Endothelial cell (in vitro differentiated cells): ENCODE measurements around the gene DGUOK. TPM values are rescaled to one million over a fixed set of nuclear protein-coding genes. Genes with fewer than 3 reads are reported as not detected.

Experiments used
- DNase-seq: peaks from one replicate; pipeline ENCODE4 v3.0.0; 2021; ENCODE audit warnings: low spot score
- H3K27ac Mint-ChIP-seq: one replicate; pipeline ENCODE4 v1.8.0; 2021; ENCODE audit warnings: mixed read lengths, inconsistent platforms; ENCODE audit not compliant: unreplicated experiment
- H3K27me3 Mint-ChIP-seq: one replicate; pipeline ENCODE4 v1.8.0; 2021; ENCODE audit warnings: mild to moderate bottlenecking, moderate library complexity, mixed read lengths, inconsistent platforms; ENCODE audit not compliant: unreplicated experiment
- H3K36me3 Mint-ChIP-seq: one replicate; pipeline ENCODE4 v1.8.0; 2021; ENCODE audit warnings: mild to moderate bottlenecking, low read depth, mixed read lengths, inconsistent platforms; ENCODE audit not compliant: unreplicated experiment
- H3K4me1 Mint-ChIP-seq: one replicate; pipeline ENCODE4 v1.8.0; 2021; ENCODE audit warnings: mild to moderate bottlenecking, mixed read lengths, inconsistent platforms; ENCODE audit not compliant: unreplicated experiment
- H3K4me3 Mint-ChIP-seq: one replicate; pipeline ENCODE4 v1.8.0; 2021; ENCODE audit warnings: mild to moderate bottlenecking, mixed read lengths, inconsistent platforms; ENCODE audit not compliant: unreplicated experiment
- H3K9me3 Mint-ChIP-seq: one replicate; pipeline ENCODE4 v1.8.0; 2021; ENCODE audit warnings: mixed read lengths, inconsistent platforms; ENCODE audit not compliant: unreplicated experiment
- total RNA-seq: library from RNA; stranded (reverse); fragmentation: NEBNext Ultra II Directional; extraction: Animal tissue kit (Norgen Biotek cat#: 25700); gene quantifications from one replicate; pipeline ENCODE4 v1.2.1, GENCODE V29; 2021; ENCODE audit not compliant: unreplicated experiment
- TF ChIP-seq, protein P1 (sequence below): fragments of 200-600 bp; sonication (generic); IDR thresholded peaks from one replicate; pipeline ENCODE4 v1.5.0; 2021; ENCODE audit warnings: antibody characterized with exemption; ENCODE audit not compliant: unreplicated experiment

Gene DGUOK
- total RNA-seq, 1 donor from 2014 or later = 68.3 TPM

DNA sequence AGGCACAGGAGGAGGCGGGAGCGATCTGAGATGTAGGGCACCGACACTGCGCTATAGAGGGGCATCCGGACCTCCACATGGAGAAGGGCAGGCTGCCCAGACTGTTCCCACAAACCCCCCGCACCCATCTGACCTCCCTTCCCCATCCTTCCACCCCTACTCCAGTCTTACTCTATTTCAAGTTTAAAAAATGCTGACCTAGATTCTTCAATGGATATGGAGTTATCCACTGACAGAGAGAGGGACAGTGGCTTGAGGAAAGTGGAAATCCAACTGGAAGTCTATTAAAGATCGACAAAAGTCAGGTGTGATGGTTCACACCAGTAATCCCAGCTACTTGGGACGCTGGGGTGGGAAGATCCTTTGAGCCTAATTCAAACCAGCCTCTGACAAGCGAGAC is 5.1 kb upstream of the DGUOK start:
- Mint-ChIP-seq H3K36me3 (peaks cover 4% of the 10 kb centered on the region), H3K27ac (no peak overlapping the region), H3K4me3 (no peak overlapping the region), H3K27me3 (peaks cover 10% of the 10 kb centered on the region), H3K9me3 (no peaks in the 10 kb centered on the region), H3K4me1 (peaks cover 6% of the 10 kb centered on the region)
- TF ChIP-seq, protein P1, sequence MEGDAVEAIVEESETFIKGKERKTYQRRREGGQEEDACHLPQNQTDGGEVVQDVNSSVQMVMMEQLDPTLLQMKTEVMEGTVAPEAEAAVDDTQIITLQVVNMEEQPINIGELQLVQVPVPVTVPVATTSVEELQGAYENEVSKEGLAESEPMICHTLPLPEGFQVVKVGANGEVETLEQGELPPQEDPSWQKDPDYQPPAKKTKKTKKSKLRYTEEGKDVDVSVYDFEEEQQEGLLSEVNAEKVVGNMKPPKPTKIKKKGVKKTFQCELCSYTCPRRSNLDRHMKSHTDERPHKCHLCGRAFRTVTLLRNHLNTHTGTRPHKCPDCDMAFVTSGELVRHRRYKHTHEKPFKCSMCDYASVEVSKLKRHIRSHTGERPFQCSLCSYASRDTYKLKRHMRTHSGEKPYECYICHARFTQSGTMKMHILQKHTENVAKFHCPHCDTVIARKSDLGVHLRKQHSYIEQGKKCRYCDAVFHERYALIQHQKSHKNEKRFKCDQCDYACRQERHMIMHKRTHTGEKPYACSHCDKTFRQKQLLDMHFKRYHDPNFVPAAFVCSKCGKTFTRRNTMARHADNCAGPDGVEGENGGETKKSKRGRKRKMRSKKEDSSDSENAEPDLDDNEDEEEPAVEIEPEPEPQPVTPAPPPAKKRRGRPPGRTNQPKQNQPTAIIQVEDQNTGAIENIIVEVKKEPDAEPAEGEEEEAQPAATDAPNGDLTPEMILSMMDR = peak; percentile 2
- DNase-seq = no peak

- Mint-ChIP-seq H3K27me3 (peaks cover 12% of the 10 kb centered on the region), H3K4me1 (peaks cover 8% of the 10 kb centered on the region), H3K27ac (no peak overlapping the region), H3K4me3 (no peak overlapping the region), H3K36me3 (peaks cover 4% of the 10 kb centered on the region), H3K9me3 (no peaks in the 10 kb centered on the region)
- TF ChIP-seq, protein P1 = no peak
- no peak for DNase-seq
Measured at GRCh38 chr2:73922681-73923080, 4.0 kb upstream of the DGUOK start.

DNA sequence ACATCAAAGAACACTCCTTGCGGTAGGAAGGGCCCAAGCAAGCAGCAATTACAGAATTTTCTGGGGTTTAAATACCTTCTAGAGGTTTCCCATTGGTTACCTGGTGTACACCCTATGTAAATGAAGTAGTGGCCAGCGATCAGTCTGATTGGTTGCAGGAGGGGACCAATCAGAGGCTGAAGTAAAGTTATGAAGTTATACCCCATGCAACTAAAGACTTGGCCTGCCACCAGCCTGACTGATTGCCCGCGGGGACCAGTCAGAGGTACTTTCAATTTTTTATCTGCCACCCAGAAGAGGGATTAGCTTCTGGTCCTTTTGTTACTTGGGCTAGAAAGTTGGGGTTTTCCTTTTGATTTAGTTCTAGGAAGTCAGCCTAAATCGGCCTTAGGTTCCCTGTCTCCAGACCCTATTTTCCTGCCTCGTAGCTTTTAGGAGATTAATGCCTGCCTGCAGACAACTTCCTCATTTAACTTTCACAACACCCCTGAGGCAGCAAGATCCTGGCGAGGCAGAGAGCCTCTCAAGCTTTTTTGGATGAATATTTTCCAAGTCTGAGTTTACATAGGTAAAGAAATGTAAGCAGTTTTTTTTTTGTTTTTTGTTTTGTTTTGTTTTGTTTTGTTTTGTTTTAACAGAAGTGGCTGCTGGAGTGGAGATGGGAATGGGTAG is 1.5 kb upstream of the DGUOK start:
- DNase-seq = no peak

DNA sequence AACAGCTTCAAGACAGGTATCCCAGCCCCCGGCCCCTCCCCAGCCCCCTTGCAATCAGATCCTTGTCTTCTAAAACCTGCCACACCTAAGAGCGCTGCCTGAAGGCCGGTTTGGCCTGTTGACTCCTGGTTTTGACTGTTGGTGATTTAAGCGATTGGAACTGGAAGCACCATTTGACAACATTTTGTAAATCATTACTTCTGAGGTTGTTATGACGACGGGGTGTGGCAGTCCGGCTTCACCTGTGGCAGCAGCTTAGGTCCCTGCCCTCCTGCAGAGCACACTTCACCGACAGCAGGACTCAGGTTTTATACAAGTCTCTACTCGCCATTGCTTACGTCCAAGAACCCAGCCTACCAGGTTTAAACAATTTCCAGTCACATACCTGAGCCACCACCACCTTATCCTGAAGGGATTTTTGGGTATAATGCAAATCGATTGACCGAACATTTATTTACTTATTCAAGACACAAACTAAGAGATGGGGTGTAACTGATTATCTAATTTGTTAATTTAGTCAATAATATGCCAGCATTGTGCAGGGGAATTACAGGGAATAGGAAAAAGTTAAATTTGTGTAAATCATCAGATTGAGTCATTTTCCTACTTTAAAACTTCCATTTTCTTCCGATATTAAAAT is 707 bp upstream of the DGUOK start:
- H3K36me3 Mint-ChIP-seq = peaks cover 4% of the 10 kb centered on the region
- H3K4me3 Mint-ChIP-seq = peak overlapping the region; percentile 85
- DNase-seq = no peak
- H3K27ac Mint-ChIP-seq = peak overlapping the region; percentile 87
- H3K4me1 Mint-ChIP-seq = peaks cover 22% of the 10 kb centered on the region
- TF ChIP-seq, protein P1 = no peak
- no peaks in the 10 kb centered on the region for H3K9me3 Mint-ChIP-seq
- peaks cover 13% of the 10 kb centered on the region for H3K27me3 Mint-ChIP-seq

More for the DNA sequence above, 1.5 kb upstream of the DGUOK start:
- Mint-ChIP-seq H3K9me3 (no peaks in the 10 kb centered on the region), H3K4me1 (peaks cover 27% of the 10 kb centered on the region), H3K36me3 (peaks cover 4% of the 10 kb centered on the region), H3K27ac (no peak overlapping the region), H3K27me3 (peaks cover 13% of the 10 kb centered on the region), H3K4me3 (no peak overlapping the region)
- TF ChIP-seq, protein P1 = no peak

DNA sequence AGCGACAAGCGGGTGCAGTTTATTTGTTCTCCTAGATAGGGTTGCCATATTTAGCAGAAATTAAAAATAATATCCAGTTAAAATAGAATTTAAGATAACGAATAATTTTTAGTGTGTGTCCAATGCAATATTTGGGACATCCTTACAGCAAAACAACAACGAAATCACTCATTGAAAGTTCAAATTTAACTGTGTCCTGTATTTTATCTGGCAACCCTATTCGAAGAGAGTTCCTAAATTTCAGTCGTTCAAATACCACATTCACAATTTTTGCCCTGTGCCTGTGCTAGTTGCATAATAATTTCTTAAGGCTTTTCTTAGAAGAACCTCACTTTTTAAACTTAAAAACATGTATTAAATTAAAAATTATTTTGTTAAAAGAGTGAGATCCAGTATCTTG is 664 bp downstream of the DGUOK start:
- H3K36me3 Mint-ChIP-seq = peaks cover 10% of the 10 kb centered on the region
- H3K27ac Mint-ChIP-seq = peak overlapping the region; percentile 98
- no peaks in the 10 kb centered on the region for H3K9me3 Mint-ChIP-seq
- H3K4me1 Mint-ChIP-seq = peaks cover 25% of the 10 kb centered on the region
- DNase-seq = no peak
- TF ChIP-seq, protein P1 = no peak
- H3K4me3 Mint-ChIP-seq = peak overlapping the region; percentile 88
- peaks cover 12% of the 10 kb centered on the region for H3K27me3 Mint-ChIP-seq
